RWPE1 (cell line): Measurements from ENCODE around the gene BBIP1.
A peak's percentile ranks its signal among the peaks of the same experiment; 100 is the strongest.

Experiments used
- CTCF ChIA-PET: fragments of 350-600 bp; sonication (Branson Sonifier 250); formaldehyde crosslinking; extraction: SDS; loops from one replicate; lab custom pipeline; 2021; lab: Yijun Ruan, JAX
- POLR2A ChIA-PET: fragments of 400-600 bp; formaldehyde crosslinking; extraction: SDS; loops from one replicate; lab custom pipeline; 2020; ENCODE audit warnings: antibody characterized with exemption; ENCODE audit not compliant: low non-redundant PET; lab: Yijun Ruan, JAX
- DNase-seq: peaks from one replicate; pipeline ENCODE4 v3.0.0; 2012; ENCODE audit warnings: low spot score
- H3K27ac ChIP-seq: fragments of 450-650 bp; 2 replicates; pipeline ENCODE4 v1.5.1; 2017
- CTCF ChIP-seq: fragments of 450-650 bp; conservative IDR thresholded peaks from 2 replicates; pipeline ENCODE4 v1.5.1; 2017; ENCODE audit warnings: low read depth, mild to moderate bottlenecking

The BBIP1 gene

GRCh38 chr10:110852255-110852896 lies 66.6 kb downstream of the BBIP1 start:
- TF ChIP-seq CTCF, result no peak
- CTCF ChIA-PET, result interaction anchor here (0.6 to 0.7 kb wide), 2 partner anchors 8 to 254 kb away, joined by 3 read pairs; no protein-coding TSS in a partner anchor
- DNase-seq, result peak; percentile 97
- peak overlapping the region; percentile 68 for H3K27ac ChIP-seq
- POLR2A ChIA-PET, result interaction anchor here (0.8 to 1.0 kb wide), 2 partner anchors 9 to 19 kb away, joined by 3 read pairs; partner anchors contain the start of gene PDCD4

- H3K27ac ChIP-seq, result no peak overlapping the region
- ChIA-PET POLR2A (no interaction called here), CTCF (no interaction called here)
- DNase-seq, result no peak
- TF ChIP-seq CTCF, result no peak
Observed at GRCh38 chr10:110851020-110851612, 67.9 kb downstream of the BBIP1 start.

- no peak for DNase-seq
- ChIA-PET POLR2A (no interaction called here), CTCF (no interaction called here)
- H3K27ac ChIP-seq, result no peak overlapping the region
- no peak for TF ChIP-seq CTCF
Observed at GRCh38 chr10:110850099-110850498, 68.9 kb downstream of the BBIP1 start.
